ENCODE results near the gene ABHD3.

- TF ChIP-seq EZH2 (IDR thresholded peaks at IDR 0.05; ENCODE audit: insufficient read depth, poor library complexity, severe bottlenecking) (no peak), EZH2phosphoT487 (IDR thresholded peaks at IDR 0.05; ENCODE audit: insufficient read depth, low read depth) (no peak)
Measured at GRCh38 chr18:21725201-21725600, 20.6 kb upstream of the ABHD3 start.
